OCI-LY1 (cell line): Measurements from ENCODE around the gene TLK2.
"Not testable (repeated sequence)": the region's sequence is repeated elsewhere in the genome, so short reads cannot be mapped to it uniquely, and the experiment has no call there.

Experiments
- H2AFZ ChIP-seq: fragments of 200-600 bp; sonication (generic), shearing (Covaris generic); 2 replicates; pipeline ENCODE4 v1.6.0; 2014; ENCODE audit warnings: antibody characterized with exemption, mild to moderate bottlenecking, low read length
- H3F3A ChIP-seq: fragments of 200-600 bp; sonication (generic), shearing (Covaris generic); 2 replicates; pipeline ENCODE4 v1.6.0; 2014; ENCODE audit warnings: mild to moderate bottlenecking, antibody characterized with exemption, low read length, moderate library complexity; ENCODE audit not compliant: insufficient read depth
- H3K27ac ChIP-seq: fragments of 200-600 bp; sonication (generic); 2 replicates; pipeline ENCODE4 v1.5.1; 2014; ENCODE audit warnings: low read length, mixed run types, mild to moderate bottlenecking, low read depth; ENCODE audit not compliant: poor library complexity, severe bottlenecking
- H3K27me3 ChIP-seq: fragments of 200-600 bp; sonication (generic); 2 replicates; pipeline ENCODE4 v1.6.0; 2014; ENCODE audit warnings: antibody characterized with exemption, mild to moderate bottlenecking, low read length, moderate library complexity; ENCODE audit not compliant: insufficient read depth
- H3K36me3 ChIP-seq: fragments of 200-600 bp; sonication (generic); 2 replicates; pipeline ENCODE4 v1.6.1; 2014; ENCODE audit warnings: mild to moderate bottlenecking, antibody characterized with exemption, low read length, moderate library complexity, mixed read lengths; ENCODE audit not compliant: insufficient read depth
- H3K4me1 ChIP-seq: fragments of 200-600 bp; sonication (generic); 2 replicates; pipeline ENCODE4 v1.5.1; 2014; ENCODE audit warnings: mild to moderate bottlenecking, low read length, moderate library complexity; ENCODE audit not compliant: insufficient read depth, severe bottlenecking
- H3K4me2 ChIP-seq: fragments of 200-600 bp; sonication (generic), shearing (Covaris generic); 2 replicates; pipeline ENCODE4 v1.6.1; 2014; ENCODE audit warnings: low read length
- H3K4me3 ChIP-seq: fragments of 200-600 bp; sonication (generic); 2 replicates; pipeline ENCODE4 v1.5.1; 2014; ENCODE audit warnings: low read length, low read depth, mild to moderate bottlenecking, mixed read lengths; ENCODE audit not compliant: poor library complexity, severe bottlenecking
- H3K79me2 ChIP-seq: fragments of 200-600 bp; shearing (Covaris generic); 2 replicates; pipeline ENCODE4 v1.6.1; 2016; ENCODE audit warnings: mixed run types, low read length, mixed read lengths; ENCODE audit not compliant: insufficient read depth
- H3K9ac ChIP-seq: fragments of 200-600 bp; sonication (generic), shearing (Covaris generic); 2 replicates; pipeline ENCODE4 v1.6.1; 2014; ENCODE audit warnings: mild to moderate bottlenecking, low read length, mixed read lengths
- H3K9me2 ChIP-seq: fragments of 200-600 bp; sonication (generic), shearing (Covaris generic); 2 replicates; pipeline ENCODE4 v1.6.1; 2014; ENCODE audit warnings: low read depth, mild to moderate bottlenecking, low read length, mixed read lengths
- H3K9me3 ChIP-seq: fragments of 200-600 bp; shearing (Covaris generic); 2 replicates; pipeline ENCODE4 v1.6.1; 2014; ENCODE audit warnings: low read length, mixed read lengths
- H4K20me1 ChIP-seq: fragments of 200-600 bp; sonication (generic), shearing (Covaris generic); 2 replicates; pipeline ENCODE4 v1.6.0; 2016; ENCODE audit warnings: mild to moderate bottlenecking, low read length; ENCODE audit not compliant: insufficient read depth

Gene TLK2

DNA sequence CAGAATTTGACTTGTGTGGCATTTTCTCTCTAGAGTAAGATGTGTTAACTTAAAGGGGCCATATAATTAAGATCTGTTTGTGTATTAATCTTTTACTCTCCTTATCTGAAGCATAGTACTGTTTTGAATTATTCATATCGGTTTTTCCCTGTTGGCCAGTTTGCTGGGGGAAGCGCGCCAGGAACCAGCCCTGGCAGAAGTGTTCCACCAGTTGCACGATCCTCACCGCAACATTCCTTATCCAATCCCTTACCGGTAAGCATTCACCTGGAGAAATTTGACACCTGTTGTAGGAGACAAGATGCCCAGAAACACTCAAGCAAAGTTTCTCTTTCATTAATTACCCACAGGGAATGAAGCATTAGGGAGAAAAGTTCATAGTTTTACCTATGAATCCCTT lies 45.5 kb downstream of the TLK2 start:
- not testable (repeated sequence) for H4K20me1 ChIP-seq, H3K4me1 ChIP-seq, H3K9me3 ChIP-seq, H3F3A ChIP-seq, H3K9ac ChIP-seq, H3K4me3 ChIP-seq, H3K27ac ChIP-seq, H3K79me2 ChIP-seq, H3K4me2 ChIP-seq, H3K27me3 ChIP-seq, H2AFZ ChIP-seq, H3K9me2 ChIP-seq
- peaks cover 25% of the 10 kb centered on the region for H3K36me3 ChIP-seq

GRCh38 chr17:62525317-62525716 lies 46.7 kb downstream of the TLK2 start:
- not testable (repeated sequence) for H3K9me2 ChIP-seq, H2AFZ ChIP-seq, H3F3A ChIP-seq, H3K4me1 ChIP-seq, H3K9me3 ChIP-seq, H3K79me2 ChIP-seq, H3K27me3 ChIP-seq, H3K4me3 ChIP-seq, H3K27ac ChIP-seq, H3K9ac ChIP-seq, H3K4me2 ChIP-seq, H4K20me1 ChIP-seq
- H3K36me3 ChIP-seq: peaks cover 38% of the 10 kb centered on the region

GRCh38 chr17:62530936-62531335 lies 52.3 kb downstream of the TLK2 start:
- not testable (repeated sequence) for H3K4me1 ChIP-seq, H2AFZ ChIP-seq, H3K4me2 ChIP-seq, H3K27me3 ChIP-seq, H4K20me1 ChIP-seq, H3F3A ChIP-seq, H3K27ac ChIP-seq, H3K9me2 ChIP-seq, H3K9me3 ChIP-seq, H3K4me3 ChIP-seq, H3K79me2 ChIP-seq, H3K9ac ChIP-seq
- peaks cover 24% of the 10 kb centered on the region for H3K36me3 ChIP-seq

DNA sequence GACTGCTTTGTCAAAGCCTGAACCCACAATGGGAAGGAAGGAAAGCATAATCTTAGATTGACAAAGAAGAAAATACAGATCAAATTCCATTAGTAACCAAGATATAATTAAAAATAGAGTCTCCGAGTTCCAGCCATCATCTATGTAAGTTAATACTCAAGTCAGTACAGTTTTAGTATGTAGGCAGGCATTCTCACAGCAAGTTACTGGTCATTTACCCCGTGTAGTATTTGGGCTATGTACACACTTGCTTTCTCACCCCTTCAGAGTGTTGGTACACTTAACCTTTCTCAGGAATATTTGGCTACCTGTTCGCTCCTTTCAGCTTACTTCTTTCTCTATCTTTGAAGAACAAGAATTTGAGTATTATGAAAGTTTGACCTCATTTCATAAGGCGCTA lies 57.9 kb downstream of the TLK2 start:
- not testable (repeated sequence) for H3F3A ChIP-seq, H3K9me3 ChIP-seq, H3K4me1 ChIP-seq, H3K79me2 ChIP-seq, H3K9me2 ChIP-seq, H3K4me3 ChIP-seq, H3K27ac ChIP-seq, H4K20me1 ChIP-seq, H3K27me3 ChIP-seq, H3K9ac ChIP-seq, H2AFZ ChIP-seq, H3K4me2 ChIP-seq
- H3K36me3 ChIP-seq: peaks cover 27% of the 10 kb centered on the region

DNA sequence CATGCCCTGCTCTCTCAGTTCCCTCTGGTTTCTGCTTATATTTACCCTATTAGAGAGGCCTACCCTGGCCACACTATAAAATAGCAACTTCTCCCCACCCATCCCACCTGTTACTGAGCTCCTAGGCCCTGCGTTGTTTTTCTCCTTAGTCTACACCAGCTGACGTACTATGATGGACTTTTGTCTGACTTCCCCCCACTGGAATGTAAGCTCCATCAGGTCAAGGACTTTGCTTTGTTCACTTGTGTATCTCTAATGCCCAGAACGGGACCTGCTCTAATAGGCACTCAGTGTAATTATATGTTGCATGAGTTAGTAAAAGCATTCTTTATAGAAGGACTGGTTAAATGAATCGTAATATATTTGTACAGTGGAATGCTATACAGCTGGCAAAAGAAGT lies 62.4 kb downstream of the TLK2 start:
- not testable (repeated sequence) for H3K79me2 ChIP-seq, H3K9me2 ChIP-seq, H2AFZ ChIP-seq, H3K4me2 ChIP-seq, H3K4me1 ChIP-seq, H3K27ac ChIP-seq, H3K9me3 ChIP-seq, H3K27me3 ChIP-seq, H3K4me3 ChIP-seq, H3F3A ChIP-seq, H4K20me1 ChIP-seq, H3K9ac ChIP-seq
- peaks cover 46% of the 10 kb centered on the region for H3K36me3 ChIP-seq

GRCh38 chr17:62543278-62543775 lies 64.7 kb downstream of the TLK2 start:
- H3K27ac ChIP-seq, H3F3A ChIP-seq, H2AFZ ChIP-seq, H3K4me1 ChIP-seq, H3K79me2 ChIP-seq, H3K9ac ChIP-seq, H4K20me1 ChIP-seq, H3K27me3 ChIP-seq, H3K4me3 ChIP-seq, H3K4me2 ChIP-seq, H3K9me2 ChIP-seq, H3K9me3 ChIP-seq: not testable (repeated sequence)
- H3K36me3 ChIP-seq: peaks cover 39% of the 10 kb centered on the region

- peaks cover 30% of the 10 kb centered on the region for H3K36me3 ChIP-seq
- not testable (repeated sequence) for H3K4me2 ChIP-seq, H3F3A ChIP-seq, H3K27ac ChIP-seq, H3K4me1 ChIP-seq, H3K9me2 ChIP-seq, H2AFZ ChIP-seq, H3K4me3 ChIP-seq, H3K79me2 ChIP-seq, H3K9ac ChIP-seq, H3K9me3 ChIP-seq, H4K20me1 ChIP-seq, H3K27me3 ChIP-seq
Measured at GRCh38 chr17:62546066-62546465, 67.4 kb downstream of the TLK2 start.
